WTC11 (cell line): ENCODE results near the gene AGTR1. TPM values are rescaled to one million over a fixed set of nuclear protein-coding genes. Genes with fewer than 3 reads are reported as not detected.

Experiments
- ATAC-seq: fragments of 200-7000 bp; cut with Tn5 transposase; 2 replicates; pipeline ENCODE4 v1.10.0; 2021; ENCODE audit warnings: mild to moderate bottlenecking, moderate library complexity
- CTCF ChIA-PET: fragments of 300-600 bp; sonication (Branson Sonifier 250); formaldehyde crosslinking; loops from one replicate; lab custom pipeline; 2021; ENCODE audit warnings: antibody characterized with exemption; lab: Charles Lee
- POLR2A ChIA-PET: fragments of 350-600 bp; sonication (Branson Sonifier 250); formaldehyde crosslinking; loops from one replicate; lab custom pipeline; 2021; ENCODE audit warnings: antibody characterized with exemption; lab: Charles Lee
- DNase-seq: peaks from one replicate; pipeline ENCODE4 v3.0.0; 2021; ENCODE audit warnings: low spot score
- H3K27ac Mint-ChIP-seq: 2 replicates; pipeline ENCODE4 v1.8.0; 2021; ENCODE audit warnings: mixed read lengths
- H3K27me3 Mint-ChIP-seq: 2 replicates; pipeline ENCODE4 v1.8.0; 2021; ENCODE audit warnings: low read depth, mild to moderate bottlenecking, moderate library complexity, mixed read lengths
- H3K36me3 Mint-ChIP-seq: 2 replicates; pipeline ENCODE4 v1.8.0; 2021; ENCODE audit warnings: mixed read lengths
- H3K4me1 Mint-ChIP-seq: 2 replicates; pipeline ENCODE4 v1.8.0; 2022; ENCODE audit warnings: mixed read lengths
- H3K4me3 Mint-ChIP-seq: 2 replicates; pipeline ENCODE4 v1.8.0; 2021; ENCODE audit warnings: mild to moderate bottlenecking, moderate library complexity, mixed read lengths
- H3K9me3 Mint-ChIP-seq: 2 replicates; pipeline ENCODE4 v1.8.0; 2021; ENCODE audit warnings: mixed read lengths
- CBFB ChIP-seq: sonication (generic); formaldehyde crosslinking; IDR thresholded peaks from 2 replicates; pipeline ENCODE4 v1.8.1; 2022; ENCODE audit warnings: mild to moderate bottlenecking, low read depth, missing genetic modification reagents
- GABPB1 ChIP-seq: sonication (generic); formaldehyde crosslinking; IDR thresholded peaks from 2 replicates; pipeline ENCODE4 v1.8.1; 2023; ENCODE audit warnings: mild to moderate bottlenecking, missing genetic modification reagents
- HMGA2 ChIP-seq: fragments of 250-450 bp; sonication (Bioruptor Pico); IDR thresholded peaks from 2 replicates; pipeline ENCODE4 v1.4.0; 2021; ENCODE audit warnings: mild to moderate bottlenecking, moderate library complexity
- JAZF1 ChIP-seq: fragments of 250-450 bp; sonication (Bioruptor Pico); IDR thresholded peaks from 2 replicates; pipeline ENCODE4 v1.9.0; 2021; ENCODE audit warnings: moderate library complexity, mild to moderate bottlenecking, inconsistent platforms
- JUN ChIP-seq: sonication (generic); formaldehyde crosslinking; IDR thresholded peaks from 2 replicates; pipeline ENCODE4 v1.8.0; 2023; ENCODE audit warnings: mild to moderate bottlenecking, missing genetic modification reagents
- MYBL2 ChIP-seq: sonication (generic); formaldehyde crosslinking; IDR thresholded peaks from 2 replicates; pipeline ENCODE4 v1.8.1; 2023; ENCODE audit warnings: mild to moderate bottlenecking, moderate library complexity, missing genetic modification reagents
- NFE2L1 ChIP-seq: sonication (generic); formaldehyde crosslinking; IDR thresholded peaks from 2 replicates; pipeline ENCODE4 v1.8.1; 2023; ENCODE audit warnings: missing genetic modification reagents
- NR1H2 ChIP-seq: sonication (generic); formaldehyde crosslinking; IDR thresholded peaks from 2 replicates; pipeline ENCODE4 v1.9.0; 2021; ENCODE audit warnings: mild to moderate bottlenecking, moderate library complexity, missing genetic modification reagents
- NR2C2 ChIP-seq: sonication (generic); formaldehyde crosslinking; IDR thresholded peaks from 2 replicates; pipeline ENCODE4 v1.8.0; 2022; ENCODE audit warnings: mild to moderate bottlenecking, missing genetic modification reagents
- SMAD3 ChIP-seq: sonication (generic); formaldehyde crosslinking; IDR thresholded peaks from 2 replicates; pipeline ENCODE4 v1.8.0; 2022; ENCODE audit warnings: missing genetic modification reagents, mild to moderate bottlenecking, borderline replicate concordance
- SMAD4 ChIP-seq: sonication (generic); formaldehyde crosslinking; IDR thresholded peaks from 2 replicates; pipeline ENCODE4 v1.8.0; 2022; ENCODE audit warnings: mild to moderate bottlenecking, missing genetic modification reagents
- SP1 ChIP-seq: sonication (generic); formaldehyde crosslinking; conservative IDR thresholded peaks from 2 replicates; pipeline ENCODE4 v1.8.1; 2022; ENCODE audit warnings: missing genetic modification reagents
- TCF7 ChIP-seq: sonication (generic); formaldehyde crosslinking; IDR thresholded peaks from 2 replicates; pipeline ENCODE4 v1.8.0; 2022; ENCODE audit warnings: mild to moderate bottlenecking, low read depth, missing genetic modification reagents, moderate library complexity
- ZNF396 ChIP-seq: fragments of 250-450 bp; sonication (Bioruptor Pico); IDR thresholded peaks from 2 replicates; pipeline ENCODE4 v1.8.0; 2021; ENCODE audit warnings: mild to moderate bottlenecking, moderate library complexity, borderline replicate concordance
- ZNF423 ChIP-seq: fragments of 250-450 bp; sonication (Bioruptor Pico); IDR thresholded peaks from 2 replicates; pipeline ENCODE4 v2.1.2; 2022; ENCODE audit warnings: mild to moderate bottlenecking, moderate library complexity
- total RNA-seq: library from RNA; stranded (reverse); gene quantifications from 3 replicates; pipeline ENCODE4 v1.2.3, GENCODE V29; 2021
- TF ChIP-seq, protein P1 (sequence below): sonication (generic); formaldehyde crosslinking; IDR thresholded peaks from 2 replicates; pipeline ENCODE4 v1.8.1; 2023; ENCODE audit warnings: mild to moderate bottlenecking, missing genetic modification reagents, moderate library complexity
- TF ChIP-seq, protein P2 (sequence below): sonication (generic); formaldehyde crosslinking; IDR thresholded peaks from 2 replicates; pipeline ENCODE4 v1.8.1; 2022; ENCODE audit warnings: mild to moderate bottlenecking, moderate library complexity, missing genetic modification reagents
- TF ChIP-seq, protein P3 (sequence below): sonication (generic); formaldehyde crosslinking; IDR thresholded peaks from 2 replicates; pipeline ENCODE4 v1.8.0; 2023; ENCODE audit warnings: missing genetic modification reagents, mild to moderate bottlenecking, borderline replicate concordance
- TF ChIP-seq, protein P4 (sequence below): sonication (generic); formaldehyde crosslinking; IDR thresholded peaks from 2 replicates; pipeline ENCODE4 v1.8.0; 2022; ENCODE audit warnings: mild to moderate bottlenecking, missing genetic modification reagents
- TF ChIP-seq, protein P5 (sequence below): fragments of 250-450 bp; sonication (Bioruptor Pico); IDR thresholded peaks from 2 replicates; pipeline ENCODE4 v2.1.2; 2022; ENCODE audit warnings: mild to moderate bottlenecking, moderate library complexity

The AGTR1 gene
- total RNA-seq, 1 experiment from 2014 or later = 0.13 TPM

DNA sequence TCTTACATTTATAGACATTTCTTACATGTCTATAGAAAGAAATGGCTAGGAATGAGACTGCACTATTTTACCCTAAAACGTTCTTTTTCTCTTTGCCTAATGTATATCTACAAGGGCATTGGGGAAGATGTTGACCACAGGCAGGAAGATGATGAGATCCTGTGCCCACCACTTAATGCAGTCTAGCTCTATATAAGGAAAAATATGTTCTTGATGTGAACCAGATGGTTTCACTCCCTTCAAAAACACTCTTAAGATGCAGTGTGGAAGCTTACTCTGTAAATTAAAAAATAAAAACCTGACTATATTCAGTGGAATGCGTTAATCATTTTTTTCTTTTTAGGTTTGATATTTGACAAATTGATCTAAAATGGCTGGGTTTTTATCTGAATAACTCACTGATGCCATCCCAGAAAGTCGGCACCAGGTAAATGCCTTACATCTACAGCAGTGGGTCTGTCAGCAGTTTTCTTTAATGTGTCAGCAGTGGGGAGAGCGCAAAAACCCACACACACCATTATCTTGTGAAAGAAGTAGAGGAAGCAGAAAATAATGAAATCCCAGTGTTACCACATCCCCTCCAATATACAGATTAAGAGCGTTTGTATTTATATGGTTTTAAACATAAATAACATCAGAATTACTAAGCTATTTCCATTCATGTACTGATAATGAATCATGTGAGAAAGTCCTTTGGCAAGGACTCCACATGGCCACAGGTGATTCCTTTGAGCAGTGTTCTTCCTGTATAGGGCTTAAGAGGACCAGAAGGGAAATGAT is 10.1 kb downstream of the AGTR1 start:
- POLR2A ChIA-PET = no interaction called here
- no peaks in the 10 kb centered on the region for H3K36me3 Mint-ChIP-seq
- TF ChIP-seq, protein P1, sequence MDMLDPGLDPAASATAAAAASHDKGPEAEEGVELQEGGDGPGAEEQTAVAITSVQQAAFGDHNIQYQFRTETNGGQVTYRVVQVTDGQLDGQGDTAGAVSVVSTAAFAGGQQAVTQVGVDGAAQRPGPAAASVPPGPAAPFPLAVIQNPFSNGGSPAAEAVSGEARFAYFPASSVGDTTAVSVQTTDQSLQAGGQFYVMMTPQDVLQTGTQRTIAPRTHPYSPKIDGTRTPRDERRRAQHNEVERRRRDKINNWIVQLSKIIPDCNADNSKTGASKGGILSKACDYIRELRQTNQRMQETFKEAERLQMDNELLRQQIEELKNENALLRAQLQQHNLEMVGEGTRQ = no peak
- TF ChIP-seq, protein P2, sequence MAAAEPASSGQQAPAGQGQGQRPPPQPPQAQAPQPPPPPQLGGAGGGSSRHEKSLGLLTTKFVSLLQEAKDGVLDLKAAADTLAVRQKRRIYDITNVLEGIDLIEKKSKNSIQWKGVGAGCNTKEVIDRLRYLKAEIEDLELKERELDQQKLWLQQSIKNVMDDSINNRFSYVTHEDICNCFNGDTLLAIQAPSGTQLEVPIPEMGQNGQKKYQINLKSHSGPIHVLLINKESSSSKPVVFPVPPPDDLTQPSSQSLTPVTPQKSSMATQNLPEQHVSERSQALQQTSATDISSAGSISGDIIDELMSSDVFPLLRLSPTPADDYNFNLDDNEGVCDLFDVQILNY = no peak
- TF ChIP-seq CBFB (CRISPR knock-in tag) = no peak
- TF ChIP-seq JUN = no peak
- no peak for TF ChIP-seq GABPB1 (CRISPR knock-in tag)
- TF ChIP-seq SMAD4 (CRISPR knock-in tag) = no peak
- TF ChIP-seq ZNF423 (CRISPR knock-in tag) = no peak
- peaks cover 14% of the 10 kb centered on the region for H3K4me1 Mint-ChIP-seq
- H3K9me3 Mint-ChIP-seq = peaks cover 6% of the 10 kb centered on the region
- H3K27ac Mint-ChIP-seq = no peak overlapping the region
- no peak overlapping the region for H3K4me3 Mint-ChIP-seq
- DNase-seq (no peak), ATAC-seq (no peak)
- H3K27me3 Mint-ChIP-seq = no peaks in the 10 kb centered on the region
- CTCF ChIA-PET = interaction anchor here (2.4 kb wide), 1 partner anchor 11 kb away, joined by 6 read pairs; no protein-coding TSS in a partner anchor

DNA sequence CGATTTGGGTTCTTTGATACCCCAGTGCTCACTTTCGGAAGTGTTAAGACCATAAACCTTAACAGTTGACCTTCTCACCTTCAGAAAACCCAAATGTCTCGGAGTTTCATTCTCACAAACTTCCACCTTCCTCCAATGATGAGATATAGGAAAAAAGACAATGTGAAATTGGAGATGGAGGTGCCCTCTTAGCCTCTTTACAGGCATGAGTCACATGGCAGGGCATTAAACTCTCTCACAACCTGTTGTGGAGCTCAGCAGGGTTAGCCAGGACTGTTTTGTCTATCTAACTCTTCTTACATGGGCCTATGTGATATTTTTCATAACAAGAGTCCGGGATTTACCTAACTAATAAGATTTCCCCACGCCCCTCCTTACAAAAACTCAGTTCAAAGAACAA is 10.7 kb downstream of the AGTR1 start:
- H3K4me1 Mint-ChIP-seq = peaks cover 14% of the 10 kb centered on the region
- ATAC-seq = no peak
- H3K9me3 Mint-ChIP-seq = peaks cover 6% of the 10 kb centered on the region
- POLR2A ChIA-PET = no interaction called here
- H3K36me3 Mint-ChIP-seq = no peaks in the 10 kb centered on the region
- no peak overlapping the region for H3K4me3 Mint-ChIP-seq
- CTCF ChIA-PET = interaction anchor here (2.4 kb wide), 1 partner anchor 11 kb away, joined by 6 read pairs; no protein-coding TSS in a partner anchor
- H3K27ac Mint-ChIP-seq = no peak overlapping the region
- no peak for DNase-seq
- no peaks in the 10 kb centered on the region for H3K27me3 Mint-ChIP-seq
- no peak for TF ChIP-seq JAZF1 (CRISPR knock-in tag)
- TF ChIP-seq NR2C2 (CRISPR knock-in tag) = no peak
- TF ChIP-seq NR1H2 (CRISPR knock-in tag) = no peak
- no peak for TF ChIP-seq TCF7 (CRISPR knock-in tag)
- no peak for TF ChIP-seq SP1 (CRISPR knock-in tag)
- no peak for TF ChIP-seq MYBL2 (CRISPR knock-in tag)
- no peak for TF ChIP-seq ZNF396 (CRISPR knock-in tag)

DNA sequence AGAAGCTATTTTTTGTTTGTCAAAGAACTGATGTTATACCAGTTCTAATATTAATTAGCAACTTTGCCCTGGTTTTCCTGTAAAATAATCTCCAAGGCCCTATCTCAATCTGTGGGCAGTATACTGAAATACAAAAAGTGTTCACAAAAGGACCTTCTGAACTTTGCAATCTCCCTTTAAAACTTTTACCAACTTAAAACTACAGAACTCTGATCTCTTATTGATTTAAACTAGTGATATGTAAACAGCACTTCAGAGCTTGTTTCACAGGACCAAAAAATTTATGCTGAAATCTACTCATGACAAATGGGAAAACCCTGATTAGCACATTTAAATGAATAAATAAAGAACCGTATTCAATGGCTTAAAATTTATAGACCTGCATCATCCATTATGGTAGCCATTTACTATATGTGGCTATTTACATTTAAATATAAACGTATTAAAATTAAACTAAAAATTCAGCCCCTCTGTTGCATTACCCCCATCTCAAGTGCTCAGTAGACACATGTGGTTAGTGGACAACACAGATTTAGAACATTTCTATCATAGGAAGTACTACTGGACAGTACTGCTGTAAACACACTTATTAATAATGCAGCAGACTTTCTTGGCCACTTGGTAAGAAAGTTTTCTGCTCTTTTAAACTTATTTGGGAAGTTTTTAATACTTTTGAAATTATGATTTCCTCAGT is 12.0 kb downstream of the AGTR1 start:
- ChIA-PET CTCF (no interaction called here), POLR2A (no interaction called here)
- H3K36me3 Mint-ChIP-seq = no peaks in the 10 kb centered on the region
- DNase-seq (no peak), ATAC-seq (no peak)
- no peak overlapping the region for H3K4me3 Mint-ChIP-seq
- no peaks in the 10 kb centered on the region for H3K27me3 Mint-ChIP-seq
- H3K27ac Mint-ChIP-seq = no peak overlapping the region
- peaks cover 14% of the 10 kb centered on the region for H3K4me1 Mint-ChIP-seq
- H3K9me3 Mint-ChIP-seq = peaks cover 6% of the 10 kb centered on the region
- TF ChIP-seq, protein P3, sequence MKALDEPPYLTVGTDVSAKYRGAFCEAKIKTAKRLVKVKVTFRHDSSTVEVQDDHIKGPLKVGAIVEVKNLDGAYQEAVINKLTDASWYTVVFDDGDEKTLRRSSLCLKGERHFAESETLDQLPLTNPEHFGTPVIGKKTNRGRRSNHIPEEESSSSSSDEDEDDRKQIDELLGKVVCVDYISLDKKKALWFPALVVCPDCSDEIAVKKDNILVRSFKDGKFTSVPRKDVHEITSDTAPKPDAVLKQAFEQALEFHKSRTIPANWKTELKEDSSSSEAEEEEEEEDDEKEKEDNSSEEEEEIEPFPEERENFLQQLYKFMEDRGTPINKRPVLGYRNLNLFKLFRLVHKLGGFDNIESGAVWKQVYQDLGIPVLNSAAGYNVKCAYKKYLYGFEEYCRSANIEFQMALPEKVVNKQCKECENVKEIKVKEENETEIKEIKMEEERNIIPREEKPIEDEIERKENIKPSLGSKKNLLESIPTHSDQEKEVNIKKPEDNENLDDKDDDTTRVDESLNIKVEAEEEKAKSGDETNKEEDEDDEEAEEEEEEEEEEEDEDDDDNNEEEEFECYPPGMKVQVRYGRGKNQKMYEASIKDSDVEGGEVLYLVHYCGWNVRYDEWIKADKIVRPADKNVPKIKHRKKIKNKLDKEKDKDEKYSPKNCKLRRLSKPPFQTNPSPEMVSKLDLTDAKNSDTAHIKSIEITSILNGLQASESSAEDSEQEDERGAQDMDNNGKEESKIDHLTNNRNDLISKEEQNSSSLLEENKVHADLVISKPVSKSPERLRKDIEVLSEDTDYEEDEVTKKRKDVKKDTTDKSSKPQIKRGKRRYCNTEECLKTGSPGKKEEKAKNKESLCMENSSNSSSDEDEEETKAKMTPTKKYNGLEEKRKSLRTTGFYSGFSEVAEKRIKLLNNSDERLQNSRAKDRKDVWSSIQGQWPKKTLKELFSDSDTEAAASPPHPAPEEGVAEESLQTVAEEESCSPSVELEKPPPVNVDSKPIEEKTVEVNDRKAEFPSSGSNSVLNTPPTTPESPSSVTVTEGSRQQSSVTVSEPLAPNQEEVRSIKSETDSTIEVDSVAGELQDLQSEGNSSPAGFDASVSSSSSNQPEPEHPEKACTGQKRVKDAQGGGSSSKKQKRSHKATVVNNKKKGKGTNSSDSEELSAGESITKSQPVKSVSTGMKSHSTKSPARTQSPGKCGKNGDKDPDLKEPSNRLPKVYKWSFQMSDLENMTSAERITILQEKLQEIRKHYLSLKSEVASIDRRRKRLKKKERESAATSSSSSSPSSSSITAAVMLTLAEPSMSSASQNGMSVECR (CRISPR knock-in tag) = no peak
- TF ChIP-seq MYBL2 (CRISPR knock-in tag) (no peak), SMAD3 (CRISPR knock-in tag) (no peak), HMGA2 (CRISPR knock-in tag) (no peak), NFE2L1 (CRISPR knock-in tag) (no peak)
- TF ChIP-seq, protein P4, sequence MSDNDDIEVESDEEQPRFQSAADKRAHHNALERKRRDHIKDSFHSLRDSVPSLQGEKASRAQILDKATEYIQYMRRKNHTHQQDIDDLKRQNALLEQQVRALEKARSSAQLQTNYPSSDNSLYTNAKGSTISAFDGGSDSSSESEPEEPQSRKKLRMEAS (CRISPR knock-in tag) = no peak
- TF ChIP-seq, protein P5, sequence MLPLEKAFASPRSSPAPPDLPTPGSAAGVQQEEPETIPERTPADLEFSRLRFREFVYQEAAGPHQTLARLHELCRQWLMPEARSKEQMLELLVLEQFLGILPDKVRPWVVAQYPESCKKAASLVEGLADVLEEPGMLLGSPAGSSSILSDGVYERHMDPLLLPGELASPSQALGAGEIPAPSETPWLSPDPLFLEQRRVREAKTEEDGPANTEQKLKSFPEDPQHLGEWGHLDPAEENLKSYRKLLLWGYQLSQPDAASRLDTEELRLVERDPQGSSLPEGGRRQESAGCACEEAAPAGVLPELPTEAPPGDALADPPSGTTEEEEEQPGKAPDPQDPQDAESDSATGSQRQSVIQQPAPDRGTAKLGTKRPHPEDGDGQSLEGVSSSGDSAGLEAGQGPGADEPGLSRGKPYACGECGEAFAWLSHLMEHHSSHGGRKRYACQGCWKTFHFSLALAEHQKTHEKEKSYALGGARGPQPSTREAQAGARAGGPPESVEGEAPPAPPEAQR (CRISPR knock-in tag) = no peak
